Activated CD8-positive, alpha-beta T cell treated with anti-CD3 and anti-CD28 coated beads, Interleukin-2, amount 10 ng/mL, durations not matched to agents 7 days and 5 days (primary cell): ENCODE results near the gene CCL18. TPM values are rescaled to one million over a fixed set of nuclear protein-coding genes. Genes with fewer than 3 reads are reported as not detected.
"Not testable (repeated sequence)": the region's sequence is repeated elsewhere in the genome, so short reads cannot be mapped to it uniquely, and the experiment has no call there.

ENCODE experiments used
- ATAC-seq: fragments of 150-1000 bp; cut with Tn5 transposase; one replicate; pipeline ENCODE4 v1.10.0; 2021; ENCODE audit warnings: moderate library complexity
- CTCF ChIA-PET: fragments of 350-600 bp; sonication (Branson Sonifier 250); formaldehyde crosslinking; loops from one replicate; lab custom pipeline; 2021; ENCODE audit warnings: antibody characterized with exemption; lab: Charles Lee
- POLR2A ChIA-PET: fragments of 350-600 bp; sonication (Branson Sonifier 250); formaldehyde crosslinking; loops from one replicate; lab custom pipeline; 2021; ENCODE audit warnings: antibody characterized with exemption; lab: Charles Lee
- DNase-seq: peaks from one replicate; pipeline ENCODE4 v3.0.0-alpha.2; 2020
- H3K27ac Mint-ChIP-seq: one replicate; pipeline ENCODE4 v1.8.0; 2021; ENCODE audit warnings: mild to moderate bottlenecking, mixed read lengths
- H3K27me3 Mint-ChIP-seq: one replicate; pipeline ENCODE4 v1.8.0; 2021; ENCODE audit warnings: low read depth, mixed read lengths
- H3K36me3 Mint-ChIP-seq: one replicate; pipeline ENCODE4 v1.8.0; 2021; ENCODE audit warnings: low read depth, mixed read lengths
- H3K4me1 Mint-ChIP-seq: one replicate; pipeline ENCODE4 v1.8.0; 2021; ENCODE audit warnings: low read depth, mixed read lengths
- H3K4me3 Mint-ChIP-seq: one replicate; pipeline ENCODE4 v1.8.0; 2021; ENCODE audit warnings: mild to moderate bottlenecking, mixed read lengths
- H3K9me3 Mint-ChIP-seq: one replicate; pipeline ENCODE4 v1.8.0; 2022; ENCODE audit warnings: mixed read lengths; ENCODE audit not compliant: insufficient read depth
- total RNA-seq, 2 experiments: library from RNA; stranded (reverse); gene quantifications; one replicate each; pipeline ENCODE4 v1.2.3, GENCODE V29; 2021

Gene CCL18
- total RNA-seq, 2 experiments from 2014 or later: not detected

DNA sequence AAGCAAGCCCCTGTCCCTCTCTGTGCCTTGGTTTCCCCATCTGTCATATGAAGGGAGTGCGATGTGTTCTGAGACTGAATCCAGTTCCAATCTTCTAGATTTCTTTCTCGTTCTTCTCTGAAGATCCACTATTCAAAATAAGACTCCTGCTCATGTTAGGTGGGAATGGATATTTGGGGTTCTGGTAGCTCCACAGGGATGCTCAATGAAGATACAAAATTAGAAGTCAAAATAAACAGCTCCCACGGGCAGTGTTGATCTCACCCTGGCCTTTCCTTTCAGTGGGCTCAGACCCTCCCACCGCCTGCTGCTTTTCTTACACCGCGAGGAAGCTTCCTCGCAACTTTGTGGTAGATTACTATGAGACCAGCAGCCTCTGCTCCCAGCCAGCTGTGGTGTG, 40.2 kb downstream of the CCL18 start:
- Mint-ChIP-seq H3K4me1 (peaks cover 30% of the 10 kb centered on the region), H3K4me3 (peak overlapping the region; percentile 70), H3K27ac (peak overlapping the region; percentile 79), H3K27me3 (peaks cover 22% of the 10 kb centered on the region)
- ChIA-PET POLR2A (interaction anchor here (0.7 to 1.6 kb wide), 4 partner anchors 14 to 224 kb away, joined by 3 to 4 read pairs (median 3); partner anchors contain the start of genes CCL3 and CCL5), CTCF (interaction anchor here (1.5 to 2.6 kb wide), 2 partner anchors 32 to 44 kb away, joined by 4 to 8 read pairs; no protein-coding TSS in a partner anchor)
- ATAC-seq, DNase-seq, H3K36me3 Mint-ChIP-seq, H3K9me3 Mint-ChIP-seq: not testable (repeated sequence)

DNA sequence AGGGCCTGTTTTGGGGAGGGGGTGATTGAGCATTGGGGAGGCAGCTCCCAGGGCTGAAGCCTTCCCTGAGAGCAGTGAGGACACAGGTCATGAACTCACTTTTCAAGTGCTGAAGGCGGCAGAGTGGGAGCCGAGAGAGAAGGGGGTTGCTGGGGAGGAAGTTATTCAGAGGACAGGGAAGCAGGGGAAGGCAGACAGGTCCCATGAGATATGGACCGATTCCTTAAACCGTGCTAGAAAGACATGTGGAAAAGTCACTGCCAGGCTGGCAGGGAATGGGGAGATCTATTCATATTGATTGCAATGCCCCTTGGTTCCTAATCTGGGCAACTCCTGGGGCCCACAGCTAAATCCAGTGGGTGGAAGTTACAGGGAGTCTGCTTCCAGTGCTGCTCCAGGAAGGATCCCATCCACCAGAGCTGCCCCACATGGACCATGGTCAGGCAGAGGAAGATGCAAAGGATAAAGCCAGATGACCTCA, 40.7 kb downstream of the CCL18 start:
- ChIA-PET CTCF (interaction anchor here (2.6 kb wide), 1 partner anchor 32 kb away, joined by 8 read pairs; no protein-coding TSS in a partner anchor), POLR2A (interaction anchor here (0.7 to 1.6 kb wide), 3 partner anchors 15 to 225 kb away, joined by 3 to 4 read pairs (median 3); partner anchors contain the start of genes CCL3 and CCL5)
- no peaks in the 10 kb centered on the region for H3K9me3 Mint-ChIP-seq
- peaks cover 30% of the 10 kb centered on the region for H3K4me1 Mint-ChIP-seq
- H3K4me3 Mint-ChIP-seq: peak overlapping the region; percentile 70
- peaks cover 2% of the 10 kb centered on the region for H3K36me3 Mint-ChIP-seq
- no peak for DNase-seq
- no peak for ATAC-seq
- H3K27ac Mint-ChIP-seq: peak overlapping the region; percentile 79
- peaks cover 18% of the 10 kb centered on the region for H3K27me3 Mint-ChIP-seq

DNA sequence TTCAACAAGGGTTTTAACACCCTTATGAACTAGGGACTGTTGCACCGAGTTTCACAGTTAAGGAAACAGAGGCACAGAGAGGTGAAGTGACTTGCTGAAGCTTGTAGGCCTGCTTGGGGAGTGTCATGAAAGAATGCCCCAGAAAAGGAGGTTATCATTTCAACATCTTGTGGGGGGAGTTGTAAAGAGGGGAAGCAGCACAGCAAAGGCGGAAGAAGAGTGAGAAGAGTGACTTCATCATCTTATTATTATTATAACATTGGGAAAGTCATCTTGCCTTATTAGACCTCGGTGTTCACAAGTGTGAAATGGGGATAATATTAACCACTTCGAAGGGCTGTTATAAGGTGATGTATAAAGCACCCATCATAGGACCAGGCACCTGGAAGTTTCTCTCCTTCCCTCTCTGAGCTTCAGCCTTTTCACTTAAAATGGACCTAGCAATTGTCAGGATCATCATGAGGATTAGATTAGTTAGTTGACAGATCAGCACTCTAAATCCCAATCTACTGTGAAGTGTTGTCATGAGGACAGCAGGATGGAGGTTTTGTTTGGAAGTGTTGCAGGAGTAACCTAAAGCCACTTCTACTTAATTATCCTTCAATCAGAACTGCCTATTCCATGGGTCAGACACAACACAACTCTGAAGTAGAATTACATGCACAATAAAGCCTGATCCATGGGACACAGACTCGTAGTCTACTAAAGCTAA, 41.9 kb downstream of the CCL18 start:
- H3K4me1 Mint-ChIP-seq: peaks cover 30% of the 10 kb centered on the region
- DNase-seq (no peak), ATAC-seq (no peak)
- no peak overlapping the region for H3K4me3 Mint-ChIP-seq
- ChIA-PET POLR2A (interaction anchor here (1.6 kb wide), 1 partner anchor 16 kb away, joined by 4 read pairs; the partner anchor contains the start of gene CCL3), CTCF (interaction anchor here (1.4 to 1.7 kb wide), 2 partner anchors 32 to 34 kb away, joined by 4 read pairs; no protein-coding TSS in a partner anchor)
- H3K27me3 Mint-ChIP-seq: peaks cover 12% of the 10 kb centered on the region
- peaks cover 2% of the 10 kb centered on the region for H3K36me3 Mint-ChIP-seq
- H3K9me3 Mint-ChIP-seq: no peaks in the 10 kb centered on the region
- H3K27ac Mint-ChIP-seq: no peak overlapping the region

DNA sequence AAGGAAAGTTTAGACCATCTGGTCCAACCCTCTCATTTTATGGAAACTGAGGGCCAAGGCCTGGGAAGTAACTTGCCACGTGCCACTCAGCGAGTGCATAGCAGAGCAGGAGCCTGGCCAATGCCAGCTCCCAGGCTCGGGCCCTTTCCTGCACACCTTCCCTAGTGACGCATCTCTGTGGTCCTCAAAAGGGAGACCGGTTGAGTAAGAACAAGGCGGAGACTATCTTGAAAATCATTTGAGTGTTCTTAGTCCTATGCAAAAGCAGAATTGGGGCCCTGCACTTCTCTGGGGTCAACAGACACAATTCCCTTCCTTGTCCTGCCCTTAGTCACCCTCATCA, 42.4 kb downstream of the CCL18 start:
- H3K27me3 Mint-ChIP-seq: peaks cover 12% of the 10 kb centered on the region
- peaks cover 30% of the 10 kb centered on the region for H3K4me1 Mint-ChIP-seq
- ChIA-PET POLR2A (no interaction called here), CTCF (interaction anchor here (1.4 to 1.7 kb wide), 2 partner anchors 33 to 34 kb away, joined by 4 read pairs; no protein-coding TSS in a partner anchor)
- DNase-seq (no peak), ATAC-seq (no peak)
- H3K9me3 Mint-ChIP-seq: no peaks in the 10 kb centered on the region
- H3K27ac Mint-ChIP-seq: no peak overlapping the region
- H3K4me3 Mint-ChIP-seq: no peak overlapping the region
- H3K36me3 Mint-ChIP-seq: peaks cover 2% of the 10 kb centered on the region

DNA sequence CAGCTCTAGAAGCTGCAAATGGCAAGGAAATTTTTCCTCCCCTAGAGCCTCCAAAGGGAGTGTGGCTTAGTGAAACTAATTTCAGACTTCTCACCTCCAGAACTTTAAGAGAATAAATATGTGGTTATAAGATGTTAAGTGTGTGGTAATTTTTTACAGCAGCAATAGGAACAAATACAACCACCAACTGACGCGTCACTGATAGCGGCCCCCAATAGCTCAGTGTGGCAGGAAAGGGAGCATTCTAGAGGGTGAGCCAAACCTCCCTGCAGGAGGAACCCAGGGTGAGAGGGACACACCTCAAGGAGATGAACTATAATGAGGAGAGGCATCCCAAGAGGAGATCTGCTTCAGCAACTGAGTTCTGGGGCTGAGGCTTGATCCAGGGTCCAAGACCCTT, 43.6 kb downstream of the CCL18 start:
- CTCF ChIA-PET: interaction anchor here (1.1 kb wide), 1 partner anchor 132 kb away, joined by 3 read pairs; no protein-coding TSS in a partner anchor
- no peak overlapping the region for H3K27ac Mint-ChIP-seq
- POLR2A ChIA-PET: no interaction called here

DNA sequence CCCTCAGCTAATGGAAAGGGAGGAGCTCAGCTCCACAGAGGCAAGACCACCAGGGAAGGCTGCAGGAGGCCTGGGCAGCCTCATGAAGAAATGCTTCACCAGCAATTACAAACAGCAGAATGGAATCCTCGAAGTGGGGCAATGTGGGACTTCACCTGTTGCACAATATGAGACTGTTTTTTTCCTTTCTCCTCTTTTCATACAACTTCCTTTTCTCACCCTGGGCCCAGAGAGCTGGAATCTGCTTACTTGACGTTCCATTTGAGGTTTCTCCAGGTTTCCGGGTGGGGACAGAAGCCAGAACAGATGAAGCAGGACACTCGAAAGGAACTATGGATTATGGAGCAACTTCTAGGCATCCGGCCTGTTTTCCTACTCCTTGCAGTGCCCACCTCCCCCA, 44.2 kb downstream of the CCL18 start:
- DNase-seq, H3K4me3 Mint-ChIP-seq, H3K27ac Mint-ChIP-seq, H3K36me3 Mint-ChIP-seq, H3K9me3 Mint-ChIP-seq, ATAC-seq, H3K27me3 Mint-ChIP-seq, POLR2A ChIA-PET: not testable (repeated sequence)
- CTCF ChIA-PET: interaction anchor here (1.1 kb wide), 1 partner anchor 132 kb away, joined by 3 read pairs; no protein-coding TSS in a partner anchor
- peaks cover 22% of the 10 kb centered on the region for H3K4me1 Mint-ChIP-seq

More for the DNA sequence above, 43.6 kb downstream of the CCL18 start:
- DNase-seq (no peak), ATAC-seq (peak; percentile 16)
- Mint-ChIP-seq H3K27me3 (peaks cover 11% of the 10 kb centered on the region), H3K36me3 (peaks cover 2% of the 10 kb centered on the region), H3K4me1 (peaks cover 28% of the 10 kb centered on the region), H3K4me3 (no peak overlapping the region), H3K9me3 (no peaks in the 10 kb centered on the region)

DNA sequence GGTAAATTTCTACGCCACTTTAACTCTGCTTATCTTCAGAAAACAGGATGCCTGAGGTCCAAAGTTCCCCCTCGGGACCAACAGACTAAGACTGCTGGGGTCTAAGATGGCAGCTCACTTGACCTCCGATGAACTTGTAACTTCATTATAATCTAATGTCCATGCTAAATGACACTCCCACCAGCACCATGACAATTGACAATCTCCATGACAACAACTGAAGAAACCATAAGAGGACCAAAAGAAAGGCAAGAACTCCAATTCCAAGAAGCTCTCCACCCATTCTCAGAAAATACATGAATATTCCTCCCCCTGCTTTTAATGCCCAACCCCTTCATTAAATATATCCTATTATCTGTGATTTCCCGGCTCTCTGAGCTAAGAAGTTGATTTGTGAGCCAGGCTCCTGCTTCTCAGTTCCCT, 47.0 kb downstream of the CCL18 start:
- ATAC-seq: no peak
- no peak overlapping the region for H3K27ac Mint-ChIP-seq
- peaks cover 8% of the 10 kb centered on the region for H3K4me1 Mint-ChIP-seq
- H3K4me3 Mint-ChIP-seq: no peak overlapping the region
- H3K27me3 Mint-ChIP-seq: peaks cover 6% of the 10 kb centered on the region
- no peaks in the 10 kb centered on the region for H3K9me3 Mint-ChIP-seq
- no peaks in the 10 kb centered on the region for H3K36me3 Mint-ChIP-seq
- POLR2A ChIA-PET: no interaction called here
- CTCF ChIA-PET: interaction anchor here (2.6 kb wide), 1 partner anchor 39 kb away, joined by 8 read pairs; no protein-coding TSS in a partner anchor
- no peak for DNase-seq

DNA sequence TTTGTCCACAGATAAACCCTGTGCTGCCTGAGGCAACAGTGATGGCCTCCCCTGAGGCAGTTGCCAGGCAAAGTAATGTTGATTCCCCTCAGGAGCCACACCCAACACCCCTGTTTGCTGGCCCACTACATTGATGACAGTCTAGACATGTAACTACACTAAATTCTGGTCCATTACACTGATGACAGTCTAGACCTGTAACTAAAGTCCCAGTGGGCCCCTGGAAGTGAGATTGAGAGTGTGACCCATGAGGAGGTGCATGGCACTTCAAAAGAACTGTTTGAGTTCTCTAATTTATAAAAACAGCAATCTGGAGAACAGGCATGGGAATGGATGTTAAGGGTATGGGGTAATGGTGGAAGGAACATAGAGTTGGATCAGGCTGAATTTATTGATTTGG, 48.5 kb downstream of the CCL18 start:
- no peak for DNase-seq
- Mint-ChIP-seq H3K4me1 (peaks cover 2% of the 10 kb centered on the region), H3K27ac (no peak overlapping the region), H3K27me3 (peaks cover 6% of the 10 kb centered on the region), H3K9me3 (no peaks in the 10 kb centered on the region), H3K36me3 (no peaks in the 10 kb centered on the region), H3K4me3 (no peak overlapping the region)
- ATAC-seq: no peak
- CTCF ChIA-PET: no interaction called here
- POLR2A ChIA-PET: no interaction called here

DNA sequence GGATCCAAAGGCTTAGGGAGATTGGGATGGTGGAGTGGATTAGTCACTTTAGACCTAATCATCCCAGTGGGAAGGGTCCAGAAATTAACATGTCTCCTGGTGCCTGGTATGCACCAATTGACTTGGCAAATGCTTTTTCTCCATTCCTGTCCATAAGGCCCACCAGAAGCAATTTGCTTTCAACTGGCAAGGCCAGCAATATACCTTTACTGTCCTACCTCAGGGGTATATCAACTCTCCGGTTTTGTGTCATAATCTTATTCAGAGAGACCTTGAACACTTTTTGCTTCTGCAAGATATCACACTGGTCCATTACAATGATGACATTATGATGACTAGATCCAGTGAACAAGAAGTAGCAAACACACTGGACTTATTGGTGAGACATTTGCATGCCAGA, 49.1 kb downstream of the CCL18 start:
- H3K9me3 Mint-ChIP-seq, H3K27me3 Mint-ChIP-seq, H3K4me1 Mint-ChIP-seq, CTCF ChIA-PET, H3K27ac Mint-ChIP-seq, POLR2A ChIA-PET, H3K36me3 Mint-ChIP-seq, ATAC-seq, H3K4me3 Mint-ChIP-seq, DNase-seq: not testable (repeated sequence)

DNA sequence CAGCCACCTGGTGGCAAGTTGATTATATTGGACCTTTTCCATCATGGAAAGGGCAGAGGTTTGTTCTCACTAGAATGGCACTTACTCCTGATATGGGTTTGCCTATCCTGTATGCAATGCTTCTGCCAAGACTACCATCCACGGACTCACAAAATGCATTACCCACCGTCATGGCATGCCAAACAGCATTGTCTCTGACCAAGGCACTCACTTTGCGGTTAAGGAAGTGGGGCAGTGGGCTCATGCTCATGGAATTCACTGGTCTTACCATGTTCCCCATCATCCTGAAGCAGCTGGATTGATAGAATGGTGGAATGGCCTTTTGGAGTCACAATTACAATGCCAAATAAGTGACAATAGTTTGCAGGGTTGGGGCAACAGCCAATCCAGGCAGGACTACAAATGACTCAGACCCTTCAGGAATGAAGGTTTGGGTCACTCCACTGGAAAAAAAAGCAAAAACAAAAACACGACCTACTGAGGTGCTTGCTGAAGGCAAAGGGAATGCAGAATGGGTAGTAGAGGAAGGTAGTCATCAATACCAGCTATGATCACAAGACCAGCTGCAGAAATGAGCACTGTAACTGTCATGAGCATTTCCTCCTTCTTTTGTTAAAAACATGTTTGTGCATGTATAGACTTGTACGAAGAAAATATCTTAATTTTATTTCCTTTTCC, 51.0 kb downstream of the CCL18 start:
- ATAC-seq, H3K27me3 Mint-ChIP-seq, H3K4me3 Mint-ChIP-seq, DNase-seq, H3K4me1 Mint-ChIP-seq, H3K9me3 Mint-ChIP-seq, H3K27ac Mint-ChIP-seq, H3K36me3 Mint-ChIP-seq, CTCF ChIA-PET, POLR2A ChIA-PET: not testable (repeated sequence)

DNA sequence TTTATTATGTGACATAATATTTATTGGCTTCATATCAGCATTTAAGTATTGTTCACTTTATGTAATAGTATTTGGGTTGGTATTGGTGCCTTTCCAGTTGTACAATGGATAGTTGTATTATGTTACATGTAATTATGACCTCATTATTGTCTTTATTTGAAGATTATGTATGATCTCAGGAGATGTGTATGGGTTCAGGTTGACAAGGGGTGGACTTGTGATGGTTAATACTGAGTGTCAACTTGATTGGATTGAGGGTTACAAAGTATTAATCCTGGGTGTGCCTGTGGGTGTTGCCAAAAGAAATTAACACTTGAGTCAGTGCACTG, 51.5 kb downstream of the CCL18 start:
- H3K27ac Mint-ChIP-seq, DNase-seq, CTCF ChIA-PET, H3K4me1 Mint-ChIP-seq, ATAC-seq, H3K36me3 Mint-ChIP-seq, H3K4me3 Mint-ChIP-seq, POLR2A ChIA-PET, H3K27me3 Mint-ChIP-seq, H3K9me3 Mint-ChIP-seq: not testable (repeated sequence)
